Body of pancreas (tissue), 4 donors: ENCODE measurements around the gene ATP6V1A. TPM values are rescaled to one million over a fixed set of nuclear protein-coding genes. Genes with fewer than 3 reads are reported as not detected.
A peak's percentile ranks its signal among the peaks of the same experiment; 100 is the strongest.

Experiments
- ATAC-seq: fragments of 150-250 bp; one replicate; pipeline ENCODE4 v1.9.1; 2016
- DNase-seq, 4 donors: peaks; one replicate each; pipeline ENCODE4 v3.0.0-alpha.2; 2019
- H3K27ac ChIP-seq, 4 donors: fragments of 200-600 bp; sonication (generic); 1 replicate in 3 of 4; 2 replicates in 1 of 4; pipeline versions ENCODE4 v1.5.1 to v1.6.1; 2016 to 2019; ENCODE audit warnings: mild to moderate bottlenecking in 1 of 4, mixed read lengths in 1 of 4, moderate library complexity in 1 of 4
- H3K27me3 ChIP-seq, 2 donors: fragments of 200-600 bp; sonication (generic); one replicate each; pipeline ENCODE4 v1.6.0; 2016; ENCODE audit warnings: mild to moderate bottlenecking in 1 of 2
- H3K36me3 ChIP-seq, 2 donors: fragments of 200-600 bp; sonication (generic); replicated peaks in 1 of 2; 2 replicates each; pipeline ENCODE4 v1.5.1; 2016; ENCODE audit warnings: low read depth in 2 of 2; ENCODE audit not compliant: insufficient read depth in 1 of 2
- H3K4me1 ChIP-seq: fragments of 200-600 bp; sonication (generic); one replicate; pipeline ENCODE4 v1.6.0; 2016
- H3K4me3 ChIP-seq, 2 donors: fragments of 200-600 bp; sonication (generic); 1 replicate in 1 of 2; 2 replicates in 1 of 2; pipeline ENCODE4 v1.5.1; 2016 to 2019
- H3K9me3 ChIP-seq, 3 donors: fragments of 200-600 bp; sonication (generic); 1 replicate in 2 of 3; 2 replicates in 1 of 3; pipeline ENCODE4 v1.5.1; 2016
- POLR2A ChIP-seq, 3 donors: fragments of 450-650 bp; IDR thresholded peaks; one replicate each; pipeline ENCODE4 v1.6.1; 2016; ENCODE audit warnings: antibody characterized with exemption in 3 of 3, mild to moderate bottlenecking in 2 of 3
- WGBS, 2 donors: methylation state at CpG; one replicate each; pipeline ENCODE4 v1.1.5; 2017; 5-methylcytosine and 5-hydroxymethylcytosine counted together
- intact Hi-C: fragments of 100-400 bp; cut with DNase I; formaldehyde crosslinking; loops from one replicate; pipeline ENCODE4 v1.15.1; 2023
- total RNA-seq, 2 donors: library from RNA; depleted of rRNA; stranded (reverse); fragments of >200 nt; gene quantifications; one replicate each; pipeline ENCODE4 v1.1.0, GENCODE V29; 2016
- TF ChIP-seq, protein P1 (sequence below), 7 experiments: fragments of 450-650 bp in 4 of 7; fragments of 200-600 bp in 3 of 7; sonication (generic) in 3 of 7; IDR thresholded peaks; one replicate each; pipeline ENCODE4 v1.5.1; 2016 to 2019; ENCODE audit warnings: antibody characterized with exemption in 7 of 7

ATP6V1A gene
- total RNA-seq, 2 donors from 2014 or later = 25.4 to 31.3 TPM

DNA sequence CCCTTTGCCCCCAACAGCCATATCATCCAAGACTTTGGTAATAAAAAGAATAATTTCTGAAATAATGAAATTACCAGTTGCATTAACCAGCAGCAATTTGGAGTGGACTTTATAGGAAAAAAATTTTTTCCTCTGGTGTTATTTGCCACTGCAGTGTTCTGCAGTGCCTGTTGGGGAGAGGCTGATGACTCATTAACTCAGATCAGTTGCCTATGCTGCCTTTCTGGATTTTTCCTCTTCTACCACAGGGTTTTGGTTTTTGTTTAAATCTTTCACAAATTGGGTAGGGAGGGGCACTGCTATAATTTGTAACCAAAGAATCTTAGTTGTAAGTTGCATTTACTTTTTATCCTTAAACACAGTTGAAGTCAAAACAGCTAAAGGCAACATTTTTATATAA lies 22.7 kb downstream of the ATP6V1A start:
- Histone ChIP-seq H3K4me1 (peaks cover 6% of the 10 kb centered on the region), H3K27ac (peak overlapping the region in 2 of 4 donors; percentile 21), H3K4me3 (no peak overlapping the region), H3K27me3 (no peaks in the 10 kb centered on the region), H3K9me3 (no peaks in the 10 kb centered on the region), H3K36me3 (no peaks in the 10 kb centered on the region)
- DNase-seq (no peak), ATAC-seq (no peak)
- TF ChIP-seq, protein P1, sequence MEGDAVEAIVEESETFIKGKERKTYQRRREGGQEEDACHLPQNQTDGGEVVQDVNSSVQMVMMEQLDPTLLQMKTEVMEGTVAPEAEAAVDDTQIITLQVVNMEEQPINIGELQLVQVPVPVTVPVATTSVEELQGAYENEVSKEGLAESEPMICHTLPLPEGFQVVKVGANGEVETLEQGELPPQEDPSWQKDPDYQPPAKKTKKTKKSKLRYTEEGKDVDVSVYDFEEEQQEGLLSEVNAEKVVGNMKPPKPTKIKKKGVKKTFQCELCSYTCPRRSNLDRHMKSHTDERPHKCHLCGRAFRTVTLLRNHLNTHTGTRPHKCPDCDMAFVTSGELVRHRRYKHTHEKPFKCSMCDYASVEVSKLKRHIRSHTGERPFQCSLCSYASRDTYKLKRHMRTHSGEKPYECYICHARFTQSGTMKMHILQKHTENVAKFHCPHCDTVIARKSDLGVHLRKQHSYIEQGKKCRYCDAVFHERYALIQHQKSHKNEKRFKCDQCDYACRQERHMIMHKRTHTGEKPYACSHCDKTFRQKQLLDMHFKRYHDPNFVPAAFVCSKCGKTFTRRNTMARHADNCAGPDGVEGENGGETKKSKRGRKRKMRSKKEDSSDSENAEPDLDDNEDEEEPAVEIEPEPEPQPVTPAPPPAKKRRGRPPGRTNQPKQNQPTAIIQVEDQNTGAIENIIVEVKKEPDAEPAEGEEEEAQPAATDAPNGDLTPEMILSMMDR (IDR thresholded peaks at IDR 0.05) = peak in 2 of 7 experiments; percentile 15 to 24
- TF ChIP-seq POLR2A (IDR thresholded peaks at IDR 0.05) = no peak
- intact Hi-C loops = no loop called here

DNA sequence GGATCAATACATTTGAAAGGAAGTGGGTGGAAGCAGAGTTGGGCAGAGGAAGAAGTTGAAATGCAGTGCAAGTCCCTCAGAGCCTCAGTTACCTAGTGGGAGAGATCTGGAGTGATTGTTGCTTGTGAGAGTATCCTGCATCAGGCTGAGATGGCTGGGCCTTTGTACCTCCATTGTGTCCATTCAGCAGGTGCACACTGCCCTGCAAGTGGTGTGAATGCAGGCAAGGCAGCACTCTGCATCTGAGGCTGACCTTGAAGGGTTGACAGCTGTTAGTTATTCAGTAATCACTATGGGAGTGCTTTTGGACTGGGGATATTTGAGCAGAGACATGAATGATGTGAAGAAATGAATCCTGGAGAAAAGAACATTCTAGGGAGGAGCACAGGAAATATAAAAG lies 25.2 kb downstream of the ATP6V1A start:
- Histone ChIP-seq H3K4me1 (peaks cover 20% of the 10 kb centered on the region), H3K27ac (no peak overlapping the region), H3K9me3 (no peaks in the 10 kb centered on the region), H3K4me3 (no peak overlapping the region), H3K36me3 (no peaks in the 10 kb centered on the region), H3K27me3 (no peaks in the 10 kb centered on the region)
- TF ChIP-seq, protein P1 (IDR thresholded peaks at IDR 0.05) = no peak
- no peak for TF ChIP-seq POLR2A (IDR thresholded peaks at IDR 0.05)
- DNase-seq (peak in 3 of 4 donors; percentile 23 to 55 (median 30)), ATAC-seq (peak; percentile 56)
- intact Hi-C loops = no loop called here

DNA sequence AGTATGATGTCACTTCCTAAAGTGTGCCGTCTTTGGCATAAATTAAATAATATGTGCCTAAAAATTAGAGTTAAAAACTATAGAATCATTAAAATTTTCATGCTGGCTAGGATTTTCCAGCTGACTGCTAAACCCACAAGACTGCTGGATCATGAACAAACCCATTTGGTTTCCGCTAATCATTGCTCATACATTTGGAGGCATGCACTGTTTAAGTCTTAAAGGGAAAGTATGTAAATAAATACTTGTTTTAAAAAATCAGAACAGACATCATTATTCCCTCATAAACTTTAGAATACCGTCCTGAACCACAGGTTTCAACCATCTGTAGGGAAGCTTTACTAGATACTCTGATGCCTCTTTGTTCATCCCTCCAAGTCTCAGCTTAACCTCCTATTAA lies 26.5 kb downstream of the ATP6V1A start:
- intact Hi-C loops = no loop called here
- 85 to 90% methylated on average over 3 of the region's 3 CpGs for WGBS, 2 donors

DNA sequence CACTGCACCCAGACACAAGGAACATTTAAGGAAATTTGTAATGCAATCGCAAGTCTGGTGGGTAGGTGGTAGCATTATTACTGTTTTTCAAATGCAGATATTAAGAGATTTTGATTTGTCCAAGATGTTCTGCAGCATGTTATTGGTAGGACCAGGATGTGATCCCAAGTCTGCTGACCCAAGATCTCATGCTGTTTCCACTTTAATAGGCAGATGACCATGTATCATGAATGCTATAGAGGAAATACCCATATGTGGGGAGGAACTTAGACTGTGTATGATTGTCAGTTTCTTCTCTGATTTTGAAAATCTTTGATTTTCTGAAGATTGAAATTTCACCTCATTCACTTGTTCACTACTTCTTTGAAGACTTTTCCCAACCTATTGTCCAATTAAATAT lies 28.7 kb downstream of the ATP6V1A start:
- DNase-seq (no peak), ATAC-seq (no peak)
- Histone ChIP-seq H3K4me3 (no peak overlapping the region), H3K9me3 (no peaks in the 10 kb centered on the region), H3K4me1 (peaks cover 20% of the 10 kb centered on the region), H3K36me3 (no peaks in the 10 kb centered on the region), H3K27ac (no peak overlapping the region), H3K27me3 (no peaks in the 10 kb centered on the region)
- 83 to 100% methylated on average over 1 of the region's 1 CpG for WGBS, 2 donors
- TF ChIP-seq, protein P1 (IDR thresholded peaks at IDR 0.05) = no peak
- TF ChIP-seq POLR2A (IDR thresholded peaks at IDR 0.05) = no peak
- intact Hi-C loops = no loop called here

More for the DNA sequence above, 26.5 kb downstream of the ATP6V1A start:
- TF ChIP-seq POLR2A (IDR thresholded peaks at IDR 0.05) = no peak
- TF ChIP-seq, protein P1 (IDR thresholded peaks at IDR 0.05) = no peak
- Histone ChIP-seq H3K27ac (no peak overlapping the region), H3K9me3 (no peaks in the 10 kb centered on the region), H3K4me1 (peaks cover 20% of the 10 kb centered on the region), H3K4me3 (no peak overlapping the region), H3K36me3 (no peaks in the 10 kb centered on the region), H3K27me3 (no peaks in the 10 kb centered on the region)
- ATAC-seq = no peak
- no peak for DNase-seq

DNA sequence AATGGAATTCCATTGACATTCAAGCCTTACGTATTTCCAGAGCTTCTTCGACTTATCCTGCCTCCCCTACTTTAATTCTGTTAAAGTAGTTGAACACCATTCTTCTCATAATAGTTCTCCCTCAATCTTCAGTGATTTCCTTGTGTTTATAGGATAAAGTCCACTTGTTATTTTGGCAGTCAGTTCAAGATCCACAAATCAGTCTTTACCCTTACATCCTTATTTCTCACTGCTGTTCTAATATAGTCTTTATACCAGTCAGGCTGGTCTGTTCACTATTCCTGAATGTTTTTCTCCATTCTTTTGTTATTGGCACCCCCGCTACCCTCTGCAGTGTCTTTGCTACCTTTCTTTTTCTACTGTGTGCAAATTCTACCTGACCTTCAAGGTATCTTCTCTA lies 29.7 kb downstream of the ATP6V1A start:
- Histone ChIP-seq H3K36me3 (no peaks in the 10 kb centered on the region), H3K27me3 (no peaks in the 10 kb centered on the region), H3K27ac (no peak overlapping the region), H3K4me1 (peaks cover 20% of the 10 kb centered on the region), H3K9me3 (no peaks in the 10 kb centered on the region), H3K4me3 (no peak overlapping the region)
- intact Hi-C loops = no loop called here
- WGBS, 2 donors = 49 to 51% methylated on average over 3 of the region's 3 CpGs
- DNase-seq (no peak), ATAC-seq (no peak)
- TF ChIP-seq, protein P1 (IDR thresholded peaks at IDR 0.05) = no peak
- no peak for TF ChIP-seq POLR2A (IDR thresholded peaks at IDR 0.05)
